Endothelial cell of umbilical vein (primary cell): Measurements from ENCODE around the gene CNTD1. TPM values are rescaled to one million over a fixed set of nuclear protein-coding genes. Genes with fewer than 3 reads are reported as not detected.

Experiments used
- BruUV-seq: library from RNA; stranded (reverse); fragments of 400-500 nt; replicated peaks from 2 replicates; lab custom pipeline; 2021; lab: Mats Ljungman, UMichigan
- CTCF ChIA-PET: fragments of 300-600, 350-600 bp; sonication (Branson Sonifier 250); formaldehyde crosslinking; loops from one replicate; lab custom pipeline; 2021; ENCODE audit warnings: antibody characterized with exemption, inconsistent platforms; lab: Charles Lee
- POLR2A ChIA-PET: fragments of 300-600, 350-600 bp; sonication (Branson Sonifier 250); formaldehyde crosslinking; loops from one replicate; lab custom pipeline; 2021; ENCODE audit warnings: antibody characterized with exemption, inconsistent platforms; lab: Charles Lee
- DNase-seq: peaks from one replicate; pipeline ENCODE4 v3.0.0-alpha.2; 2011; ENCODE audit warnings: low read depth, low spot score
- FAIRE-seq: peaks from 2 replicates; lab custom pipeline; 2011; peaks lifted over from hg19 to GRCh38; lab: Jason Lieb, UNC
- H2AFZ ChIP-seq: 2 replicates; pipeline ENCODE4 v1.6.0; 2012; ENCODE audit warnings: low read depth, low read length, control low read depth, inconsistent platforms
- H3K27ac ChIP-seq: 2 replicates; pipeline ENCODE4 v1.5.1; 2011; ENCODE audit warnings: low read depth, mild to moderate bottlenecking, control low read depth, low read length, moderate library complexity; ENCODE audit not compliant: insufficient read depth
- H3K27me3 ChIP-seq, 2 experiments: 2 replicates each; pipeline versions ENCODE4 v1.6.0 to v1.6.1; 2011; ENCODE audit warnings: low read length in 2 of 2, mixed read lengths in 1 of 2; ENCODE audit not compliant: control insufficient read depth in 2 of 2, insufficient read depth in 2 of 2
- H3K36me3 ChIP-seq, 2 experiments: 2 replicates in 1 of 2; 3 replicates in 1 of 2; pipeline ENCODE4 v1.5.1; 2011; ENCODE audit warnings: low read length in 2 of 2, mild to moderate bottlenecking in 1 of 2, moderate library complexity in 1 of 2; ENCODE audit not compliant: control insufficient read depth in 2 of 2, insufficient read depth in 2 of 2; ENCODE audit errors: extremely low read depth in 1 of 2
- H3K4me1 ChIP-seq: 3 replicates; pipeline ENCODE4 v1.5.1; 2011; ENCODE audit warnings: mild to moderate bottlenecking, low read length; ENCODE audit not compliant: control insufficient read depth, insufficient read depth; ENCODE audit errors: extremely low read depth
- H3K4me2 ChIP-seq: 2 replicates; pipeline ENCODE4 v1.6.1; 2011; ENCODE audit warnings: low read length, control low read depth, mixed read lengths; ENCODE audit not compliant: insufficient read depth
- H3K4me3 ChIP-seq, 3 experiments: fragments of 200-600 bp in 1 of 3; sonication (generic), shearing (Covaris generic) in 1 of 3; replicated peaks in 1 of 3; 2 replicates each; pipeline ENCODE4 v1.5.1; 2011 to 2016; ENCODE audit warnings: control low read depth in 3 of 3, low read length in 3 of 3, mild to moderate bottlenecking in 2 of 3, inconsistent platforms in 1 of 3, low read depth in 1 of 3, moderate library complexity in 1 of 3; ENCODE audit not compliant: insufficient read depth in 1 of 3
- H3K79me2 ChIP-seq: 2 replicates; pipeline ENCODE4 v1.6.0; 2012; ENCODE audit warnings: low read length, inconsistent platforms; ENCODE audit not compliant: control insufficient read depth, insufficient read depth
- H3K9ac ChIP-seq: replicated peaks from 2 replicates; pipeline ENCODE3; 2011; ENCODE audit warnings: low read length, control low read depth; ENCODE audit not compliant: insufficient read depth; ENCODE audit errors: extremely low read depth
- H3K9me1 ChIP-seq: replicated peaks from 3 replicates; pipeline ENCODE4 v1.6.0; 2011; ENCODE audit warnings: mild to moderate bottlenecking, low read length; ENCODE audit not compliant: control insufficient read depth, insufficient read depth; ENCODE audit errors: extremely low read depth
- H3K9me3 ChIP-seq: replicated peaks from 2 replicates; pipeline ENCODE4 v1.5.1; 2012; ENCODE audit warnings: low read length, inconsistent platforms; ENCODE audit not compliant: control insufficient read depth, insufficient read depth
- H4K20me1 ChIP-seq: replicated peaks from 2 replicates; pipeline ENCODE3; 2011; ENCODE audit warnings: mild to moderate bottlenecking, low read length; ENCODE audit not compliant: control insufficient read depth, insufficient read depth; ENCODE audit errors: extremely low read depth
- CTCF ChIP-seq, 2 donors: IDR thresholded peaks; 1 replicate in 1 of 2; 2 replicates in 1 of 2; pipeline ENCODE4 v1.5.1; 2011; ENCODE audit warnings: low read length in 2 of 2, mild to moderate bottlenecking in 2 of 2, moderate library complexity in 2 of 2, control low read depth in 1 of 2, inconsistent platforms in 1 of 2, low read depth in 1 of 2; ENCODE audit not compliant: insufficient read depth in 1 of 2; ENCODE audit errors: extremely low read depth in 1 of 2
- EZH2 ChIP-seq: IDR thresholded peaks from 2 replicates; pipeline ENCODE4 v1.6.1; 2012; ENCODE audit warnings: borderline replicate concordance, low read depth, mild to moderate bottlenecking, moderate library complexity, low read length, inconsistent platforms; ENCODE audit not compliant: severe bottlenecking
- GATA2 ChIP-seq: IDR thresholded peaks from 2 replicates; pipeline ENCODE4 v1.7.0; 2011; ENCODE audit warnings: low read depth, mild to moderate bottlenecking, moderate library complexity, mixed read lengths, low read length; ENCODE audit not compliant: insufficient read length, insufficient read depth
- JUN ChIP-seq: IDR thresholded peaks from 2 replicates; pipeline ENCODE4 v1.6.1; 2011; ENCODE audit warnings: borderline replicate concordance, low read depth; ENCODE audit not compliant: insufficient read length, insufficient read depth
- MAX ChIP-seq: IDR thresholded peaks from 2 replicates; pipeline ENCODE4 v1.6.1; 2011; ENCODE audit not compliant: insufficient read depth, insufficient read length
- MYC ChIP-seq: IDR thresholded peaks from one replicate; pipeline ENCODE4 v1.6.1; 2011; ENCODE audit warnings: mild to moderate bottlenecking, low read depth, low read length
- POLR2A ChIP-seq: IDR thresholded peaks from 2 replicates; pipeline ENCODE4 v1.6.1; 2012; ENCODE audit warnings: low read depth, mild to moderate bottlenecking, control low read depth, low read length
- POLR2AphosphoS5 ChIP-seq: IDR thresholded peaks from 2 replicates; pipeline ENCODE4 v1.6.1; 2012; ENCODE audit warnings: low read depth, mild to moderate bottlenecking, control low read depth, low read length, moderate library complexity; ENCODE audit not compliant: insufficient read depth
- dilution Hi-C: fragments of 300-500 bp; cut with MboI; formaldehyde crosslinking; loops from one replicate; pipeline ENCODE4 v1.15.0; 2019; ENCODE audit warnings: low sequenced_read_pairs; ENCODE audit not compliant: extremely low pct_ligation_motif_present
- intact Hi-C: fragments of 100-400 bp; cut with micrococcal nuclease; formaldehyde crosslinking; loops from one replicate; pipeline ENCODE4 v1.10.0; 2022
- polyA plus RNA-seq, 4 experiments: library from polyadenylated mRNA; depleted of rRNA in 3 of 4; stranded (reverse) in 3 of 4; unstranded in 1 of 4; fragments of >200 nt; gene quantifications; 2 replicates each; pipeline versions ENCODE4 v1.2.1 to v1.2.3, GENCODE V29; 2011 to 2012; ENCODE audit warnings: missing spikeins in 1 of 4
- total RNA-seq: library from RNA; stranded (reverse); gene quantifications from 2 replicates; pipeline ENCODE4 v1.2.3, GENCODE V29; 2021

CNTD1 gene
- total and polyA plus RNA-seq, 2 donors (not counting 3 experiments of a cell fraction or from before 2014, with no cell fraction given), result not detected

GRCh38 chr17:42796066-42796758 lies 2.4 kb upstream of the CNTD1 start:
- intact Hi-C loops (no loop called here), dilution Hi-C loops (no loop called here)
- H3K4me1 ChIP-seq, result peaks cover 11% of the 10 kb centered on the region
- no peaks in the 10 kb centered on the region for H3K9me3 ChIP-seq
- peaks cover 0 to 2% of the 10 kb centered on the region in 2 experiments for H3K36me3 ChIP-seq
- POLR2A ChIA-PET, result no interaction called here
- H2AFZ ChIP-seq, result no peak overlapping the region
- no peaks in the 10 kb centered on the region for H3K27me3 ChIP-seq
- CTCF ChIA-PET, result interaction anchor here (3.2 kb wide), 1 partner anchor 33 kb away, joined by 14 read pairs; no protein-coding TSS in a partner anchor
- BruUV-seq, result no TSS peak
- H3K9ac ChIP-seq, result no peak overlapping the region
- no peaks in the 10 kb centered on the region for H3K9me1 ChIP-seq
- no peak overlapping the region for H3K4me2 ChIP-seq
- no peaks in the 10 kb centered on the region for H3K79me2 ChIP-seq
- no peaks in the 10 kb centered on the region for H4K20me1 ChIP-seq
- H3K4me3 ChIP-seq, result no peak overlapping the region
- H3K27ac ChIP-seq, result no peak overlapping the region
- FAIRE-seq (no peak), DNase-seq (no peak)
- TF ChIP-seq EZH2, result no peak
- no peak for TF ChIP-seq POLR2A
- TF ChIP-seq CTCF (IDR thresholded peaks at IDR 0.05; ENCODE audit: extremely low read depth in 1 of 2, insufficient read depth in 1 of 2, low read depth in 1 of 2, low read length in 2 of 2), result no peak
- no peak for TF ChIP-seq MAX
- no peak for TF ChIP-seq JUN
- no peak for TF ChIP-seq MYC
- no peak for TF ChIP-seq POLR2AphosphoS5
- TF ChIP-seq GATA2, result no peak
